HCT116 (cell line): Measurements from ENCODE around the gene LRRC34. TPM values are rescaled to one million over a fixed set of nuclear protein-coding genes. Genes with fewer than 3 reads are reported as not detected.

Source experiments
- ATAC-seq: fragments of 200-7000 bp; cut with Tn5 transposase; 2 replicates; pipeline ENCODE4 v1.9.1; 2020; ENCODE audit warnings: mild to moderate bottlenecking, moderate library complexity
- BruUV-seq: library from RNA; stranded (reverse); fragments of 400-500 nt; replicated peaks from 2 replicates; lab custom pipeline; 2021; lab: Mats Ljungman, UMichigan
- CTCF ChIA-PET: fragments of 300-600 bp; sonication (Branson Sonifier 250); formaldehyde crosslinking; loops from one replicate; lab custom pipeline; 2021; ENCODE audit warnings: antibody characterized with exemption; lab: Charles Lee
- POLR2A ChIA-PET: fragments of 300-600, 350-600 bp; sonication (Branson Sonifier 250); formaldehyde crosslinking; loops from one replicate; lab custom pipeline; 2021; ENCODE audit warnings: antibody characterized with exemption; lab: Charles Lee
- RAD21 ChIA-PET, 2 experiments: fragments of 300-600 bp; sonication (Branson Sonifier 250); formaldehyde crosslinking; loops; one replicate each; lab custom pipeline; 2023; ENCODE audit warnings: low total read pairs in 2 of 2; ENCODE audit not compliant: uncharacterized antibody in 2 of 2, unreplicated experiment in 2 of 2, low non-redundant PET in 1 of 2; lab: Charles Lee
- DNase-seq: peaks from one replicate; pipeline ENCODE4 v3.0.0-alpha.2; 2010; ENCODE audit warnings: low read depth, low spot score
- H2AFZ ChIP-seq: fragments of 200-600 bp; shearing (Covaris generic), sonication (generic); 2 replicates; pipeline ENCODE4 v1.6.1; 2017; ENCODE audit warnings: low read depth, mixed run types, mixed read lengths, antibody characterized with exemption, low read length; ENCODE audit not compliant: poor library complexity, severe bottlenecking
- H3K27ac ChIP-seq: 2 replicates; pipeline ENCODE4 v1.5.1; 2012; ENCODE audit warnings: low read depth, low read length
- H3K27me3 ChIP-seq: fragments of 200-600 bp; sonication (generic); 2 replicates; pipeline ENCODE4 v1.6.1; 2016; ENCODE audit warnings: mixed run types, low read length, mixed read lengths; ENCODE audit not compliant: insufficient read depth
- H3K36me3 ChIP-seq, 2 experiments: fragments of 200-500 bp in 1 of 2; fragments of 200-600 bp in 1 of 2; sonication (Bioruptor generic) in 1 of 2; sonication (generic) in 1 of 2; 2 replicates each; pipeline versions ENCODE4 v1.5.1 to v1.6.1; 2014 to 2016; ENCODE audit warnings: low read length in 2 of 2, inconsistent platforms in 1 of 2, mixed read lengths in 1 of 2, mixed run types in 1 of 2; ENCODE audit not compliant: insufficient read depth in 2 of 2, control insufficient read depth in 1 of 2
- H3K4me1 ChIP-seq, 2 experiments: fragments of 200-600 bp in 1 of 2; sonication (generic) in 1 of 2; 2 replicates each; pipeline versions ENCODE4 v1.5.1 to v1.6.1; 2012 to 2017; ENCODE audit warnings: low read length in 2 of 2, inconsistent platforms in 1 of 2, mild to moderate bottlenecking in 1 of 2, mixed read lengths in 1 of 2, mixed run types in 1 of 2, moderate library complexity in 1 of 2; ENCODE audit not compliant: insufficient read depth in 2 of 2, control insufficient read depth in 1 of 2
- H3K4me2 ChIP-seq: fragments of 200-600 bp; sonication (generic); 2 replicates; pipeline ENCODE4 v1.6.1; 2017; ENCODE audit warnings: mixed run types, low read length, mixed read lengths
- H3K4me3 ChIP-seq, 2 experiments: fragments of 200-600 bp in 1 of 2; sonication (generic) in 1 of 2; replicated peaks in 1 of 2; 2 replicates each; pipeline ENCODE4 v1.5.1; 2011 to 2016; ENCODE audit warnings: low read length in 2 of 2, control low read depth in 1 of 2, low read depth in 1 of 2, mild to moderate bottlenecking in 1 of 2, mixed read lengths in 1 of 2, mixed run types in 1 of 2
- H3K79me2 ChIP-seq: fragments of 200-600 bp; sonication (generic); 2 replicates; pipeline ENCODE4 v1.6.1; 2017; ENCODE audit warnings: mild to moderate bottlenecking, mixed run types, low read length, moderate library complexity, mixed read lengths; ENCODE audit not compliant: insufficient read depth
- H3K9ac ChIP-seq: fragments of 200-600 bp; sonication (generic); 2 replicates; pipeline ENCODE4 v1.6.1; 2016; ENCODE audit warnings: low read length, mixed read lengths
- H3K9me2 ChIP-seq: fragments of 200-600 bp; sonication (generic), shearing (Covaris generic); 2 replicates; pipeline ENCODE4 v1.6.1; 2017; ENCODE audit warnings: mixed run types, mild to moderate bottlenecking, moderate library complexity; ENCODE audit not compliant: insufficient read depth
- H3K9me3 ChIP-seq, 2 experiments: fragments of 200-500 bp in 1 of 2; fragments of 200-600 bp in 1 of 2; sonication (Bioruptor generic) in 1 of 2; sonication (generic) in 1 of 2; 2 replicates each; pipeline ENCODE4 v1.6.1; 2014 to 2017; ENCODE audit warnings: low read length in 2 of 2, mixed read lengths in 2 of 2, inconsistent platforms in 1 of 2, low read depth in 1 of 2, mild to moderate bottlenecking in 1 of 2, mixed run types in 1 of 2, moderate library complexity in 1 of 2; ENCODE audit not compliant: control insufficient read depth in 1 of 2, insufficient read depth in 1 of 2
- H4K20me1 ChIP-seq: fragments of 200-600 bp; sonication (generic), shearing (Covaris generic); 2 replicates; pipeline ENCODE4 v1.6.1; 2017; ENCODE audit warnings: mixed run types, mild to moderate bottlenecking, moderate library complexity; ENCODE audit not compliant: insufficient read depth
- CBX3 ChIP-seq: IDR thresholded peaks from 2 replicates; pipeline ENCODE4 v1.6.1; 2012; ENCODE audit warnings: low read depth
- CEBPB ChIP-seq: IDR thresholded peaks from 2 replicates; pipeline ENCODE4 v1.6.1; 2012; ENCODE audit warnings: low read depth
- EGR1 ChIP-seq: IDR thresholded peaks from 2 replicates; pipeline ENCODE4 v1.6.1; 2012; ENCODE audit warnings: low read depth
- ELF1 ChIP-seq: IDR thresholded peaks from 2 replicates; pipeline ENCODE4 v1.6.1; 2012; ENCODE audit warnings: low read depth, borderline replicate concordance
- FOSL1 ChIP-seq: IDR thresholded peaks from 2 replicates; pipeline ENCODE4 v1.6.1; 2012; ENCODE audit warnings: low read depth
- MAX ChIP-seq: IDR thresholded peaks from 2 replicates; pipeline ENCODE4 v1.6.1; 2012
- RAD21 ChIP-seq: IDR thresholded peaks from 2 replicates; pipeline ENCODE4 v1.6.1; 2012; ENCODE audit warnings: low read depth, mild to moderate bottlenecking
- REST ChIP-seq: IDR thresholded peaks from 2 replicates; pipeline ENCODE4 v1.6.1; 2012; ENCODE audit warnings: low read depth
- SP1 ChIP-seq: IDR thresholded peaks from 2 replicates; pipeline ENCODE4 v1.6.1; 2012; ENCODE audit warnings: low read depth
- TCF7L2 ChIP-seq: IDR thresholded peaks from 2 replicates; pipeline ENCODE4 v1.7.0; 2011; ENCODE audit warnings: borderline replicate concordance, inconsistent platforms; ENCODE audit not compliant: insufficient read depth, insufficient read length; ENCODE audit errors: extremely low read depth
- YY1 ChIP-seq: IDR thresholded peaks from 2 replicates; pipeline ENCODE4 v1.6.1; 2011; ENCODE audit warnings: low read length, low read depth, moderate library complexity, mild to moderate bottlenecking; ENCODE audit not compliant: insufficient replicate concordance; ENCODE audit errors: extremely low read depth
- ZFX ChIP-seq: fragments of 450-650 bp; IDR thresholded peaks from 2 replicates; pipeline ENCODE4 v1.6.1; 2017
- ZNF274 ChIP-seq: fragments of 200-500 bp; sonication (Bioruptor generic); IDR thresholded peaks from 2 replicates; pipeline ENCODE4 v1.6.1; 2014; ENCODE audit warnings: mild to moderate bottlenecking, low read depth, low read length, inconsistent platforms
- intact Hi-C: fragments of 100-400 bp; cut with micrococcal nuclease; formaldehyde crosslinking; loops from 2 replicates; pipeline ENCODE4 v1.10.0; 2022
- total RNA-seq: library from RNA; stranded (reverse); gene quantifications from one replicate; pipeline ENCODE4 v1.2.1, GENCODE V29; 2021; ENCODE audit not compliant: unreplicated experiment
- TF ChIP-seq, protein P1 (sequence below): IDR thresholded peaks from 2 replicates; pipeline ENCODE4 v1.6.1; 2012

The LRRC34 gene
- total RNA-seq, 1 experiment from 2014 or later: not detected

GRCh38 chr3:169759256-169759655 lies 53.4 kb downstream of the LRRC34 start:
- ChIA-PET POLR2A (no interaction called here), CTCF (no interaction called here), RAD21 (no interaction called here)
- Histone ChIP-seq H3K9me2 (no peaks in the 10 kb centered on the region), H3K9me3 (no peaks in the 10 kb centered on the region), H3K27me3 (no peaks in the 10 kb centered on the region), H3K9ac (no peak overlapping the region), H4K20me1 (no peaks in the 10 kb centered on the region), H3K79me2 (peaks cover 4% of the 10 kb centered on the region), H3K4me1 (peaks cover 7 to 12% of the 10 kb centered on the region in 2 experiments; a peak in 3 of 4 replicates), H3K4me3 (no peak overlapping the region), H3K36me3 (no peaks in the 10 kb centered on the region), H3K27ac (no peak overlapping the region), H3K4me2 (no peak overlapping the region), H2AFZ (no peak overlapping the region)
- ATAC-seq (no peak), DNase-seq (no peak)
- TF ChIP-seq, protein P1, sequence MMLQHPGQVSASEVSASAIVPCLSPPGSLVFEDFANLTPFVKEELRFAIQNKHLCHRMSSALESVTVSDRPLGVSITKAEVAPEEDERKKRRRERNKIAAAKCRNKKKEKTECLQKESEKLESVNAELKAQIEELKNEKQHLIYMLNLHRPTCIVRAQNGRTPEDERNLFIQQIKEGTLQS: no peak
- TF ChIP-seq CEBPB (no peak), FOSL1 (no peak), ZNF274 (no peak), CBX3 (no peak), EGR1 (no peak), MAX (no peak)
- no TSS peak for BruUV-seq
- intact Hi-C loops: no loop called here

- ChIA-PET RAD21 (no interaction called here), POLR2A (no interaction called here), CTCF (no interaction called here)
- TF ChIP-seq ZFX (no peak), TCF7L2 (no peak), MAX (no peak), RAD21 (no peak), CBX3 (no peak), ELF1 (no peak), YY1 (no peak), FOSL1 (no peak), REST (no peak), SP1 (no peak), CEBPB (no peak)
- no peak overlapping the region for H3K9ac ChIP-seq
- H3K4me2 ChIP-seq: no peak overlapping the region
- H3K9me2 ChIP-seq: no peaks in the 10 kb centered on the region
- BruUV-seq: no TSS peak
- no peaks in the 10 kb centered on the region for H3K79me2 ChIP-seq
- peaks cover 4 to 5% of the 10 kb centered on the region in 2 experiments; a peak in 3 of 4 replicates for H3K4me1 ChIP-seq
- intact Hi-C loops: no loop called here
- no peaks in the 10 kb centered on the region for H3K27me3 ChIP-seq
- H3K36me3 ChIP-seq: no peaks in the 10 kb centered on the region
- no peak for DNase-seq
- no peak overlapping the region for H3K27ac ChIP-seq
- ATAC-seq: no peak
- no peaks in the 10 kb centered on the region for H3K9me3 ChIP-seq
- no peak overlapping the region for H2AFZ ChIP-seq
- no peak overlapping the region for H3K4me3 ChIP-seq
- no peaks in the 10 kb centered on the region for H4K20me1 ChIP-seq
Measured at GRCh38 chr3:169758359-169758994, 54.2 kb downstream of the LRRC34 start.
